B cell (primary cell): ENCODE measurements around the gene EXOC4. TPM values are rescaled to one million over a fixed set of nuclear protein-coding genes. Genes with fewer than 3 reads are reported as not detected.

Source experiments
- ATAC-seq: fragments of 200-7000 bp; cut with Tn5 transposase; one replicate; pipeline ENCODE4 v1.10.0; 2021; ENCODE audit warnings: low read depth, mild to moderate bottlenecking, moderate number of reproducible peaks, moderate library complexity
- CTCF ChIA-PET: fragments of 350-600 bp; sonication (Branson Sonifier 250); formaldehyde crosslinking; loops from one replicate; lab custom pipeline; 2021; ENCODE audit warnings: antibody characterized with exemption, inconsistent platforms; lab: Charles Lee
- POLR2A ChIA-PET: fragments of 350-600 bp; sonication (Branson Sonifier 250); formaldehyde crosslinking; loops from one replicate; lab custom pipeline; 2021; ENCODE audit warnings: antibody characterized with exemption; lab: Charles Lee
- DNase-seq: peaks from one replicate; pipeline ENCODE4 v3.0.0; 2013
- H2AFZ ChIP-seq: 2 replicates; pipeline ENCODE4 v1.6.1; 2012; ENCODE audit warnings: mild to moderate bottlenecking, low read depth, low read length; ENCODE audit not compliant: insufficient read depth, poor library complexity, severe bottlenecking
- H3K27ac ChIP-seq, 2 donors: 1 replicate in 1 of 2; 2 replicates in 1 of 2; pipeline ENCODE4 v1.5.1; 2012 to 2013; ENCODE audit warnings: low read length in 2 of 2, mild to moderate bottlenecking in 2 of 2, moderate library complexity in 1 of 2
- H3K27me3 ChIP-seq, 4 experiments: fragments of 200-600 bp in 1 of 4; sonication (generic) in 1 of 4; replicated peaks in 1 of 4; 1 replicate in 2 of 4; 2 replicates in 2 of 4; pipeline versions ENCODE4 v1.6.1 to v1.7.0; 2013 to 2016; ENCODE audit warnings: low read length in 3 of 4, mild to moderate bottlenecking in 2 of 4, mixed read lengths in 1 of 4, moderate library complexity in 1 of 4; ENCODE audit not compliant: insufficient read depth in 4 of 4, control insufficient read depth in 3 of 4; ENCODE audit errors: control extremely low read depth in 1 of 4
- H3K36me3 ChIP-seq, 2 experiments: replicated peaks in 1 of 2; 1 replicate in 1 of 2; 2 replicates in 1 of 2; pipeline versions ENCODE4 v1.6.1 to v1.7.1; 2013; ENCODE audit warnings: low read length in 1 of 2; ENCODE audit not compliant: insufficient read depth in 2 of 2, control insufficient read depth in 1 of 2; ENCODE audit errors: control extremely low read depth in 1 of 2, extremely low read depth in 1 of 2
- H3K4me1 ChIP-seq, 2 donors: fragments of 200-600 bp in 1 of 2; sonication (generic) in 1 of 2; 1 replicate in 1 of 2; 2 replicates in 1 of 2; pipeline versions ENCODE4 v1.5.1 to v1.6.1; 2013 to 2017; ENCODE audit warnings: low read length in 2 of 2; ENCODE audit not compliant: control insufficient read depth in 2 of 2, insufficient read depth in 2 of 2
- H3K4me2 ChIP-seq: replicated peaks from 2 replicates; pipeline ENCODE3; 2012; ENCODE audit warnings: mild to moderate bottlenecking, low read depth, low read length; ENCODE audit not compliant: poor library complexity, severe bottlenecking
- H3K4me3 ChIP-seq, 5 experiments: fragments of 200-600 bp in 1 of 5; sonication (generic) in 1 of 5; 1 replicate in 3 of 5; 2 replicates in 2 of 5; pipeline versions ENCODE4 v1.5.1 to v1.7.0; 2011 to 2016; ENCODE audit warnings: low read length in 4 of 5, mild to moderate bottlenecking in 4 of 5, low read depth in 2 of 5, control low read depth in 1 of 5, moderate library complexity in 1 of 5; ENCODE audit not compliant: insufficient read depth in 1 of 5; ENCODE audit errors: control extremely low read depth in 1 of 5, extremely low read depth in 1 of 5
- H3K79me2 ChIP-seq: fragments of 200-600 bp; sonication (generic); one replicate; pipeline ENCODE4 v1.6.0; 2016; ENCODE audit warnings: low read length; ENCODE audit not compliant: control insufficient read depth, insufficient read depth
- H3K9ac ChIP-seq: fragments of 200-600 bp; sonication (generic); 2 replicates; pipeline ENCODE4 v1.6.1; 2017; ENCODE audit warnings: mild to moderate bottlenecking, low read length, moderate library complexity
- H3K9me3 ChIP-seq, 3 donors: one replicate each; pipeline versions ENCODE4 v1.6.1 to v1.7.1; 2013; ENCODE audit warnings: low read length in 2 of 3; ENCODE audit not compliant: control insufficient read depth in 2 of 3, insufficient read depth in 1 of 3; ENCODE audit errors: control extremely low read depth in 1 of 3
- H4K20me1 ChIP-seq: 2 replicates; pipeline ENCODE4 v1.6.0; 2012; ENCODE audit warnings: mild to moderate bottlenecking, low read length; ENCODE audit not compliant: insufficient read depth, control insufficient read depth, poor library complexity, severe bottlenecking
- H3K27ac Mint-ChIP-seq: one replicate; pipeline ENCODE4 v1.8.0; 2021; ENCODE audit warnings: mixed read lengths
- H3K27me3 Mint-ChIP-seq: one replicate; pipeline ENCODE4 v1.8.0; 2021; ENCODE audit warnings: mixed read lengths
- H3K4me1 Mint-ChIP-seq: one replicate; pipeline ENCODE4 v1.8.0; 2021; ENCODE audit warnings: mixed read lengths
- H3K4me3 Mint-ChIP-seq: one replicate; pipeline ENCODE4 v1.8.0; 2021; ENCODE audit warnings: mixed read lengths
- H3K9me3 Mint-ChIP-seq: one replicate; pipeline ENCODE4 v1.8.0; 2022; ENCODE audit warnings: mixed read lengths; ENCODE audit not compliant: insufficient read depth
- CTCF ChIP-seq: fragments of 200-600 bp; IDR thresholded peaks from one replicate; pipeline ENCODE4 v1.8.0; 2022; ENCODE audit warnings: antibody characterized with exemption, mild to moderate bottlenecking
- EZH2 ChIP-seq: IDR thresholded peaks from 2 replicates; pipeline ENCODE4 v1.6.1; 2012; ENCODE audit warnings: borderline replicate concordance, low read depth, mild to moderate bottlenecking, moderate library complexity, low read length; ENCODE audit not compliant: insufficient read depth, poor library complexity, severe bottlenecking
- WGBS: methylation state at CpG from one replicate; pipeline ENCODE4 v1.1.5; 2013; ENCODE audit warnings: missing lambda C conversion rate; ENCODE audit not compliant: insufficient coverage; 5-methylcytosine and 5-hydroxymethylcytosine counted together
- intact Hi-C: fragments of 100-400 bp; cut with micrococcal nuclease; formaldehyde crosslinking; loops from one replicate; pipeline ENCODE4 v1.10.0; 2022
- polyA plus RNA-seq: library from polyadenylated mRNA; depleted of rRNA; stranded (reverse); fragments of >200 nt; gene quantifications from 2 replicates; pipeline ENCODE4 v1.2.3, GENCODE V29; 2012
- total RNA-seq, 2 donors: library from RNA; stranded (reverse); fragments of 120-200 nt in 1 of 2; gene quantifications; 1 replicate in 1 of 2; 2 replicates in 1 of 2; pipeline versions ENCODE4 v1.2.3 to v1.2.4, GENCODE V29; 2013 to 2022

The EXOC4 gene
- total and polyA plus RNA-seq, 2 donors (not counting 1 experiment from before 2014, with no cell fraction given): 16.7 to 135 TPM

- WGBS: no CpG with 5 or more reads among the region's 1 CpG
- intact Hi-C loops: no loop called here
- Histone ChIP-seq H3K9me3 (no peaks in the 10 kb centered on the region), H3K4me3 (no peak overlapping the region), H3K36me3 (peaks cover 0 to 5% of the 10 kb centered on the region in 2 experiments), H2AFZ (no peak overlapping the region), H3K27me3 (no peaks in the 10 kb centered on the region), H3K79me2 (no peaks in the 10 kb centered on the region), H3K4me1 (no peaks in the 10 kb centered on the region), H3K27ac (no peak overlapping the region), H3K4me2 (no peak overlapping the region), H4K20me1 (no peaks in the 10 kb centered on the region), H3K9ac (no peak overlapping the region)
- Mint-ChIP-seq H3K4me1 (no peaks in the 10 kb centered on the region), H3K9me3 (no peaks in the 10 kb centered on the region), H3K27me3 (no peaks in the 10 kb centered on the region), H3K4me3 (no peak overlapping the region), H3K27ac (no peak overlapping the region)
- POLR2A ChIA-PET: no interaction called here
- TF ChIP-seq EZH2: no peak
- TF ChIP-seq CTCF: no peak
- DNase-seq: no peak
- CTCF ChIA-PET: no interaction called here
- ATAC-seq: no peak
Observed at GRCh38 chr7:133528796-133529195, 275.9 kb downstream of the EXOC4 start.

- POLR2A ChIA-PET: no interaction called here
- WGBS: 100% methylated on average over 1 of the region's 4 CpGs
- no peaks in the 10 kb centered on the region for H3K4me1 Mint-ChIP-seq
- Histone ChIP-seq H4K20me1 (no peaks in the 10 kb centered on the region), H2AFZ (no peak overlapping the region), H3K4me2 (no peak overlapping the region), H3K9me3 (no peaks in the 10 kb centered on the region), H3K4me1 (no peaks in the 10 kb centered on the region), H3K79me2 (no peaks in the 10 kb centered on the region), H3K27me3 (no peaks in the 10 kb centered on the region), H3K4me3 (no peak overlapping the region), H3K9ac (no peak overlapping the region), H3K36me3 (peaks cover 0 to 5% of the 10 kb centered on the region in 2 experiments), H3K27ac (no peak overlapping the region)
- intact Hi-C loops: no loop called here
- TF ChIP-seq EZH2: no peak
- TF ChIP-seq CTCF: no peak
- H3K9me3 Mint-ChIP-seq: no peaks in the 10 kb centered on the region
- ATAC-seq (no peak), DNase-seq (no peak)
- no peak overlapping the region for H3K27ac Mint-ChIP-seq
- no peaks in the 10 kb centered on the region for H3K27me3 Mint-ChIP-seq
- CTCF ChIA-PET: no interaction called here
- H3K4me3 Mint-ChIP-seq: no peak overlapping the region
Observed at GRCh38 chr7:133529861-133530260, 277.0 kb downstream of the EXOC4 start.
